Nucleus accumbens (tissue), 56 donors: ENCODE measurements around the gene STX1B.
"Not testable (repeated sequence)": the region's sequence is repeated elsewhere in the genome, so short reads cannot be mapped to it uniquely, and the experiment has no call there.

Source experiments
- DNase-seq, 56 donors: peaks; one replicate each; lab custom pipeline; 2025; lab: John Stamatoyannopoulos, UW

Gene STX1B

GRCh38 chr16:31016018-31016417, 5.6 kb upstream of the STX1B start:
- DNase-seq: no peak

DNA sequence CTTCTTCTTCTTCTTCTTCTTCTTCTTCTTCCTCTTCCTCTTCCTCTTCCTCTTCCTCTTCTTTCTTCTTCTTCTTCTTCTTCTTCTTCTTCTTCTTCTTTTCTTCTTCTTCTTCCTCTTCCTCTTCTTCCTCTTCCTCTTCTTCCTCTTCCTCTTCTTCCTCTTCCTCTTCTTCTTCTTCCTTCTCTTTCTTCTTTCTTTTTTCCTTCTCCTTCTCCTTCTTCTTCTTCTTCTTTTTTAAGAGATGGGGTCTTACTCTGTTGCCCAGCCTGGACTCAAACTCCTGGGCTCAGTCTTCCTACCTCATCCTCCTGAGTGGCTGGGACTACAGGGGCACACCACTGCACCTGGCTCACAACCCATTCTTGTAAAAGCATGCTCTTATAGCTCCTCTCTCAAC, 2.9 kb upstream of the STX1B start:
- DNase-seq: not testable (repeated sequence)

GRCh38 chr16:31011815-31012214, 1.4 kb upstream of the STX1B start:
- DNase-seq: not testable (repeated sequence)

DNA sequence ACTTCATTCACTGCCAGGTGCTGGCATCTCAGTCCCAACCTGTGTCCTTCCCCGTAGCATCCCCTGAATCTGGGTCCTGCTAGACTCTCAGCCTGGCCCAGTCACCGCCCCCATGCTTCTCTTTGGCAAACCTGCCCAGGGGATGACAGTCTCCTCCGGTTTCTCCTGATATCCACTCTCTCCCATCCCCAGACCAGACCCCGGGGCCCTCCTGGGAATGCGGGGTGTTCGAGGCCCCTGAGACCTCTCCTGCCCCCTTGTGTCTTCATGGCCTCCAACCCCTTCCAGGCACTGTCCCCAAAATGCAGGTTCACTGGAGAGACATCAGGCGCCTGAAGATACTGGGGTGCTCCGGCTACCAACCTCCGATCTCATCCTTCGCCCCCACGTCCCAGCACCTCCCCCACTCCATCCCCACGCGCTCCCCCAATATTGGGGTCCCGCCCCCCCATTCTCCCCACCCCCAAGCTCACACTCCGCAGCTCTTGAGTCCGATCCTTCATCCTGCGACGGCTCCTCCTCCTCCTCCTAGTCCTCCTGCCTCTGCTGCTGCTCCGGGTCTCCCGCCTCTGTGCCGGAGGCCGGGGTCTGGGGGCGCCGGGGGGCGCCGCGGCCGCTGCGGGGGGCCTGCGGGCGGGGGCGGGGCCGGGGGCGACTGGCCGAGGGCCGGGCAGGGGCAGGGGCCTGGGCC, 399 bp downstream of the STX1B start:
- peak in 1 of 56 donors; percentile 55 for DNase-seq

- DNase-seq: no peak
Observed at GRCh38 chr16:31009120-31009519, 1.3 kb downstream of the STX1B start.

GRCh38 chr16:31008551-31008950, 1.9 kb downstream of the STX1B start:
- DNase-seq: no peak

DNA sequence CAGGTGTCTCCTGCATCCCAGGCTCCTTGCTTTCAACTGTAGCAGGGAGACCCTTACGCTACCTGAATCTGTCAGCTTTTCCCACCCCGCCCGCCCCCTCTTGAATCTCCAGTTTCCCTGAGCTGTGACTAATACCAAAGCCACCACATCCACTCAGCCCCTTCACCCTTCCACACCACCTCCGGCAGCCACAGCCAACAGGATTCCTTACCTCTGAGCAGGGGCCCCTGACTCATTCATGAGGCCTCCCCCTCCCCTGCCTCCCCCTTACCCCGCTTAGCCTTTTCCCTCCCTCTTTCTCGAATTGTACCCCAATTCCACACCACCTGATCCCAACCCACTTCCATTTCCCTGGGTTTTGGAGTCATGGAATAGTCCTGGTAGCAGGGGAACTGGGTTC, 2.3 kb downstream of the STX1B start:
- peak in 1 of 56 donors; percentile 33 for DNase-seq

DNA sequence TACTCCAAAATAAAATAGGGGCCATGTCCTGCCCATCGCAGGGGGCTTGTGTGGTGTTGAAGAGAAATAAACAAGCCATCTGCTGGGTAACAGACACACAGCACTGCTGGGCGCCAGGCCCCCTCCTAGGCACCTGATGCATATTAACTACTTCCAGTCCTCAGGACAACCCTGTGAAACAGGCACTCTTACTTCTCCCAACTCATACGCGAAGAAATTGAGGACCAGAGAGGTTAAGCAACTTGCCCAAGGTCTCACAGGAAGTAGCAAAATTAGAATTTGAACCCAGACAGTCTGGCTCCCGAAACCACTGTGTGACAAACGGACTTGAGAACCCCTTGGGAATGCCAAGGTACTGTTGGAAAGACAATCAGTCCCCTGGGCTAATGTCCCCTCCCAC, 2.8 kb downstream of the STX1B start:
- DNase-seq: no peak

GRCh38 chr16:31006589-31006988, 3.8 kb downstream of the STX1B start:
- DNase-seq: no peak

GRCh38 chr16:31006086-31006385, 4.4 kb downstream of the STX1B start:
- DNase-seq: no peak

GRCh38 chr16:31005350-31006085, 4.9 kb downstream of the STX1B start:
- no peak for DNase-seq

DNA sequence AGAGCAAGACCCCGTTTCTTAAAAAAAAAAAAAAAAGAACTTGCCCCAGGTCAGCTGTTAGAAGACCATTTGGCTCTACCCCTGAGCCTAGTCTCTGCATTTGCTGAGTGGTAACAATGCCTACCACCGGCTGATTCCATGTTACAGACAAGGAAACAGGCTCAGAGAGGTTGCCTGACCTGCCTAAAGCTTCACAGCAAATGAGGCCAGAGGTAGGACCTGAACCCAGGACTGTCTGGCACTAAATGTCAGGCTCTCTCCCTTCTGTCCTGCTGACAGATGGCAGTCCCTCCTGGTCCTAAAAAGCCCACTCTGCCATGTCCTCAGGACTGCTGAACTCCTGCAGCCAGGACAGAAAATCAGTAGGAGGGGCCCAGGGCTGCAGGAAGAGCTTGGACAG, 5.8 kb downstream of the STX1B start:
- no peak for DNase-seq

DNA sequence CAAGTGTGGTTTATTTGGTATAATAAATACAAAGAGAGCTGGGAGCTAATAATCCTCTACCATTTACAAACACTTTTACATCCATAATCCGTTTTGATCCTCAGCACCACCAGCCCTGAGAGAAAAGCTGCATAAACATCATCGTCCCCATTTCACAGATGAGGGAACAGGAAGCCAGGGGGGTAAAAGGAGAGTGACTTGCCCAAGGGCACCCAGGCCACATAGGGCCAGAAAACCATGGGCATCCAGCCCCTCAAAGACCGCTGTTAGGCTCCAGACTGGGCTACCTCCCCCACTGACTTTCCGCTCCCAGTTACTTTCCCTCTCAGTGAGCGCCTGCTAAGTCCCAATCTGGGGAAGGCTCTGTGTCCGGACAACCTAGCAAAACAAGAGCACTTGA, 6.7 kb downstream of the STX1B start:
- no peak for DNase-seq

DNA sequence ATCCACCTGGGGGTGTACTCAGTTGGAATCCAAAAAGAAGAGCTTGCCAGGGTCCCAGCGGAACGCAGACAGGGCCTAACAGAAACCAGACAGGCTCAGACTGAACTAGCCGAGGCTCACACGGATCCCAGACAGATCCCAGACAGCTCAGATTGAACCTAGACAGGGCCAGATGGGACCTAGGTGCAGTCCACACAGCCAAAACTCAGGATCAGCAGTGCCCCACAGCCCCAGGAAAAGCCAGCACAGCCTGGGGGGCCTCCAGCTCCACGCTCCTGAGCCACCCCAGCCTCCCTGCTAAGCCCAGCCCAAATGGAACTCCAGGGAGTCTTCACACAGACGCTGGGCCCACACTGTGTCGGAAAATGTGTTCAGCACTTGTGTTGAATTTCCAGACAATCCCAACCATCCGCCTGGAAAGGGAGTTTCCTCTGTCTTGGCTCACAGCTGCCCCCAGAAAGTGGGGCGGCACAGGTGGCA, 7.5 kb downstream of the STX1B start:
- DNase-seq: no peak

DNA sequence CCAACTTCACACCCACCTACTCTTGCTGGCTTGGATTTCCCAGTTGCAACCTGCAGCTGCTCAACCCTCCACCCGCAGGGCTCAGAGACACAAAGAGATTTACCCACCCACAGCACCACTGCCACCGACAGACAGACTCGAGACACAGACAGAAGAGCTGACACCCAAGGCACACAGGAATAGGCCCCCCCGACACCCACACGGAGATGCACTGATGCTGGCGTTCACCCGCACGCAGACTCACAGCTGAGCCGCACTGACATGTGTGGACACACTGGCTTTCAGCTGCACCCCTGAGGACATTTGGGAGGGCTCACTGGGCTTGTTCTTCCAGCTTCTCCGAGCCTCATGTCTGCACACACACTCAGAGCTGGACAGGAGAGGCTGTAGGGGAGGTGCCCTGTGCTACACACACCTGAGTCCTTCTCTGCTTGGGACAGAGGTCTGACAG, 8.2 kb downstream of the STX1B start:
- DNase-seq: peak in 25 of 56 donors; percentile 8 to 80 (median 47)

DNA sequence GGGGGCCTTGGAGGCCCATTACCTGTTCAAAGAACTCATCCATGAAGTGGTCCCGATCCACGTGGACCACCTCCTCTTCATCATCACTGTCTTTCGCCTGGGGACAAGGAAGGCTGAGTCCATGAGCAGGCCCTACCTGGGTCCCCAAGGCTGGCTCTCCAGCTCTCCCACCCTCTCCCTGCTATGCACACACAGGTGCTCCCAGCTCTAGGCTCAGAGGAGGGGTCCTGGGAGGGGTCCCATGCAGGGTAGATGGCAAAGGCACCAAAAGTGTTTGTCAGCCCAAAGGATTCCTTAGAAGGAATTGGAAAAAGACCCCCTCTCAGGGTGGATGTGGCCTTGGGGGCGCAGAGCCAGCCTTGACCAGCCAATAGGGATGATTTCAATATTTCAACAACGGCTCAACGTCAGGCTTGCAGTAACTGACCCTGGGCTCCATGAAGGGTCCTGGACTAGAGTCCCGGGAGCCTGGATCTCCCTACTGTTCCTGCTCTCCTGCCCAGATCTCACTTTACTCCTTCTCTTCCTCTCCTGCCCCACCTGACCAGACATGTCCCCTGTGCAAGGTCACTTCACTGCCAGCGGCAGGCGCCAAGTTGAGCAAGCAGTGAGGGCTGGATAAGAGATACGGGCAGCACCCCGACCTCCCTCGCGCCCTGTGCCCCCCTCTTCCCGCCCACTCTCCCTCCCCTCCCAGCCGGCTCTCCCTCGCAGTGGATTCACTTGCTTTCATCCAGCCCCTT, 8.8 kb downstream of the STX1B start:
- no peak for DNase-seq

- DNase-seq: no peak
Observed at GRCh38 chr16:31000671-31001382, 9.6 kb downstream of the STX1B start.

DNA sequence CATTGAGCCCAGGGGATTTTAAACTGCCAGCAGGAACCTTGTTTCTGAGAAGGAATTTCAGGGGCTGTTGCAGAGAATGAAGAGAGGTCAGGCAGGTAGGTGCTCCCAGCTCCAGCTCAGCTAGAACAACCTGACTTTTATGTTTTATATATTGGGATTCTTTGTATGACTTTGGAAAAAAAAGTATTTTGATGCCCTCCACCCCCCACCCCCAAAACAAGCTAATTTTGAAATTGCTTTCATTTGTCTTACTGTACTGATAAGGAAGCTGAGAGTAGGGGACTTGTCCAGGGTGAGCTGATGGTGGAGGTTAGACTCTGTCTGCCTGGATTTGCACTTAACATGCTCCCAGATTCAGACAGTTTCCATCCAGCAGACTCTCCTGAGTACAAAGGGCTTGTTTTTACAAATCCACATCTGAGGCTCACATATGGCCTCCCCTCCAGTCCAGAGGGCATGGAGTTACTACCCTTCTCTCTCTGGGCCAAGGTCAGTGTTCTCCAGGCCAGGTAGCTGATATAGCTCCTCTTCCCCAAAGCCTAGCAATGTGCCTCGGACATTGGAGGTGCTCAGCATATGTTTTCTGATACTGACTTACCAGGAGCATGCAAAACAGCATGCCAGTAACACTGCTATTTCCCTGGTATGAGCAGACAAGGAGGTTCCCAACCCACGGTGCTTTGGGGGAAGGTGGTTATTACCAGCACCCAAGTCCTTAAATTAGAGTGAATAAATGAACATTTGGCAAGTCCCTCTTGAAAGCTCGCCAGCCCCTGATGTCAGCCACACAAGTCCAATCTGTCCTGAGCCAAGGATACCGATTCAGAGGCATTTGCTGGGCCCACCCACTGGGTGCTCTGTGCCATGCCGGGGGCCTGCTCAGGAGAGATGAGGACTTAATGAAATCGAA, 11.3 kb downstream of the STX1B start:
- peak in 2 of 56 donors; percentile 14 to 21 for DNase-seq
